Measurements from ENCODE around the gene YARS2.

The YARS2 gene

DNA sequence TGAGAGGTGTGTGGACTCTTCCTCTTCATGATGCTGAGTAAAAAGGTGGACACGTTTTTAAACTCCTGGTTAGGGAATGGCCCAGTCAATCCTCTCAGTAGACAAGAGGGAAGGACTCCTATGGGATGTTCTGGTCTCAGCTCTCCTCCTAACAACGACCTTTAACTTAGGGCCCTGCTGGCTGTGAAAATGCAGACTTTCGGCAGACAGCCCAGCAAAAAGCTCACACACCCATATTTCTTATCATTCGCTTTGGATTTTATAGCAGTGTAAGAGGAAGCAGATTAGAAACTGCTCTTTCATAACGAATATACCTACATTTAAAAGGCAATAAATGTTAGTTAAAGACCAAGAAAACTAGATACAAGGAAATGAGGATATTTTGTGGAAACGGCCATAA is 18.0 kb upstream of the YARS2 start:
- TF ChIP-seq YY1 (IDR thresholded peaks at IDR 0.05; ENCODE audit: low read depth): no peak
- TF ChIP-seq CREB1 (IDR thresholded peaks at IDR 0.05; ENCODE audit: low read depth): no peak
- no peak for TF ChIP-seq EP300 (IDR thresholded peaks at IDR 0.05; ENCODE audit: borderline replicate concordance)
- TF ChIP-seq MAX (IDR thresholded peaks at IDR 0.05): no peak
- no peak for TF ChIP-seq TCF12 (IDR thresholded peaks at IDR 0.05; ENCODE audit: low read depth)
- no peak for TF ChIP-seq NFIC (IDR thresholded peaks at IDR 0.05)
- no peak for TF ChIP-seq ZBTB7A (IDR thresholded peaks at IDR 0.05; ENCODE audit: low read depth)
- TF ChIP-seq, protein P1, sequence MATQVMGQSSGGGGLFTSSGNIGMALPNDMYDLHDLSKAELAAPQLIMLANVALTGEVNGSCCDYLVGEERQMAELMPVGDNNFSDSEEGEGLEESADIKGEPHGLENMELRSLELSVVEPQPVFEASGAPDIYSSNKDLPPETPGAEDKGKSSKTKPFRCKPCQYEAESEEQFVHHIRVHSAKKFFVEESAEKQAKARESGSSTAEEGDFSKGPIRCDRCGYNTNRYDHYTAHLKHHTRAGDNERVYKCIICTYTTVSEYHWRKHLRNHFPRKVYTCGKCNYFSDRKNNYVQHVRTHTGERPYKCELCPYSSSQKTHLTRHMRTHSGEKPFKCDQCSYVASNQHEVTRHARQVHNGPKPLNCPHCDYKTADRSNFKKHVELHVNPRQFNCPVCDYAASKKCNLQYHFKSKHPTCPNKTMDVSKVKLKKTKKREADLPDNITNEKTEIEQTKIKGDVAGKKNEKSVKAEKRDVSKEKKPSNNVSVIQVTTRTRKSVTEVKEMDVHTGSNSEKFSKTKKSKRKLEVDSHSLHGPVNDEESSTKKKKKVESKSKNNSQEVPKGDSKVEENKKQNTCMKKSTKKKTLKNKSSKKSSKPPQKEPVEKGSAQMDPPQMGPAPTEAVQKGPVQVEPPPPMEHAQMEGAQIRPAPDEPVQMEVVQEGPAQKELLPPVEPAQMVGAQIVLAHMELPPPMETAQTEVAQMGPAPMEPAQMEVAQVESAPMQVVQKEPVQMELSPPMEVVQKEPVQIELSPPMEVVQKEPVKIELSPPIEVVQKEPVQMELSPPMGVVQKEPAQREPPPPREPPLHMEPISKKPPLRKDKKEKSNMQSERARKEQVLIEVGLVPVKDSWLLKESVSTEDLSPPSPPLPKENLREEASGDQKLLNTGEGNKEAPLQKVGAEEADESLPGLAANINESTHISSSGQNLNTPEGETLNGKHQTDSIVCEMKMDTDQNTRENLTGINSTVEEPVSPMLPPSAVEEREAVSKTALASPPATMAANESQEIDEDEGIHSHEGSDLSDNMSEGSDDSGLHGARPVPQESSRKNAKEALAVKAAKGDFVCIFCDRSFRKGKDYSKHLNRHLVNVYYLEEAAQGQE (IDR thresholded peaks at IDR 0.05; ENCODE audit: low read depth): no peak
- TF ChIP-seq CEBPB (IDR thresholded peaks at IDR 0.05): no peak
- no peak for TF ChIP-seq TAF1 (IDR thresholded peaks at IDR 0.05; ENCODE audit: low read depth)
- no peak for TF ChIP-seq FOXM1 (IDR thresholded peaks at IDR 0.05; ENCODE audit: borderline replicate concordance, low read depth)
- TF ChIP-seq RAD21 (IDR thresholded peaks at IDR 0.05; ENCODE audit: low read depth): no peak
- TF ChIP-seq TEAD4 (IDR thresholded peaks at IDR 0.05): no peak
- no peak for TF ChIP-seq USF1 (IDR thresholded peaks at IDR 0.05)
- no peak for TF ChIP-seq EGR1 (IDR thresholded peaks at IDR 0.05)

DNA sequence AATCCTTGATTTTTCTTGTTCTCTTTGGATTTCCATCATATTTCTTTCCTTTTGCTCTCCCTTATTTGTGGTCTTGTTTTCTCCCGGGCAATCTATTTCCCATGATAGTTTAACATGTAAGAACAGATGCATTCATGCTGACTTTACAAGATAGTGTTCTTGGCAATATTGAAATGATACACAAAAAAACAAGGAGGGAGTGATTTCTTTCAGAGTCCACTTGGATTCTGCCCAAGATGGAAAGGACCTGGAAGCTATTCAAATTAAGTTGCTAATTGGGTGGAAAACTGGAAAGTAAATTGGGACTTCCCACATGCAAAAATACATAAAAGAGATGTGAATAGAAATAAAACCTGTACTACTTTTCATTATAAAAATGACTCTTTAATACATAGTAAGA is 14.4 kb upstream of the YARS2 start:
- TF ChIP-seq RAD21 (IDR thresholded peaks at IDR 0.05; ENCODE audit: low read depth) (no peak), EGR1 (IDR thresholded peaks at IDR 0.05) (no peak), ZBTB7A (IDR thresholded peaks at IDR 0.05; ENCODE audit: low read depth) (no peak), YY1 (IDR thresholded peaks at IDR 0.05; ENCODE audit: low read depth) (no peak), TEAD4 (IDR thresholded peaks at IDR 0.05) (no peak), USF1 (IDR thresholded peaks at IDR 0.05) (no peak), TAF1 (IDR thresholded peaks at IDR 0.05; ENCODE audit: low read depth) (no peak), CREB1 (IDR thresholded peaks at IDR 0.05; ENCODE audit: low read depth) (no peak), MAX (IDR thresholded peaks at IDR 0.05) (no peak), CEBPB (IDR thresholded peaks at IDR 0.05) (no peak), EP300 (IDR thresholded peaks at IDR 0.05; ENCODE audit: borderline replicate concordance) (no peak)
- TF ChIP-seq, protein P1 (IDR thresholded peaks at IDR 0.05; ENCODE audit: low read depth): no peak

DNA sequence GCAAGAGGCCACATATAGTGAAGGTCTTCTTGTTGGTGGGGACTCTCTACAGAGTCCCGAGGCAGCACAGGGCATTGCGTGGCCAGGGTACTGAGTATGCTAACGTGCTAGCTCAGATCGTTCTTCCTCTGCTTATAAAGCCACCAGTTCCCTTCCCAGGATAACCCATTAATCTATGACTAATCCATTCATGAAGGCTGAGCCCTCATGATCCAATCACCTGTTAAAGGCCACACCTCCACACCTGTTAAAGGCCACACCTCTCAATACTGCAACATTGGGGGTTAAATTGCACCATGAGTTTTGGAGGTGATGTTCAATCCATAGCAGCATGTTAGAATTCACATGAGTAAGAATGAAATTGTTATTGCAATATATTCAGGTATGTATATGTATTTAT is 12.8 kb upstream of the YARS2 start:
- TF ChIP-seq CREB1 (IDR thresholded peaks at IDR 0.05; ENCODE audit: low read depth) (no peak), TCF12 (IDR thresholded peaks at IDR 0.05; ENCODE audit: low read depth) (no peak), USF1 (IDR thresholded peaks at IDR 0.05) (no peak), ZBTB7A (IDR thresholded peaks at IDR 0.05; ENCODE audit: low read depth) (no peak), MAX (IDR thresholded peaks at IDR 0.05) (no peak), EP300 (IDR thresholded peaks at IDR 0.05; ENCODE audit: borderline replicate concordance) (no peak), FOXM1 (IDR thresholded peaks at IDR 0.05; ENCODE audit: borderline replicate concordance, low read depth) (no peak), YY1 (IDR thresholded peaks at IDR 0.05; ENCODE audit: low read depth) (no peak), EGR1 (IDR thresholded peaks at IDR 0.05) (no peak), RAD21 (IDR thresholded peaks at IDR 0.05; ENCODE audit: low read depth) (no peak), CEBPB (IDR thresholded peaks at IDR 0.05) (no peak), TEAD4 (IDR thresholded peaks at IDR 0.05) (no peak), TAF1 (IDR thresholded peaks at IDR 0.05; ENCODE audit: low read depth) (no peak), NFIC (IDR thresholded peaks at IDR 0.05) (no peak)
- TF ChIP-seq, protein P1 (IDR thresholded peaks at IDR 0.05; ENCODE audit: low read depth): no peak

DNA sequence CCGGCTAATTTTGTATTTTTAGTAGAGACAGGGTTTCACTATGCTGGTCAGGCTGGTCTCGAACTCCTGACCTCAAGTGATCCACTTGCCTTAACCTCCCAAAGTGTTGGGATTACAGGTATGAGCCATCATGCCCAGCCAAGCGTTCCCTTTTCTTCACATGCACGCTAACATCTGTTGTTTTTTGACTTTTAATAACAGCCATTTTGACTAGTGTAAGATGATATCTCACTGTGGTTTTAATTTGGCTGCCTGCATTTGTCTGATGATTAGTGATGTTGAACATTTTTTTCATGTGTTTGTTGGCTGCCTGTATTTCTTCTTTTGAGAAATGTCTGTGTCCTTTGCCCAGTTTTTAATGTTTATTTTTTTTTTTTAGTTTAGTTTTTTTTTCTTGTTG is 10.2 kb upstream of the YARS2 start:
- TF ChIP-seq TEAD4 (IDR thresholded peaks at IDR 0.05) (0 out of 2 replicates have a peak, but pooled peaks have one; percentile 5), RAD21 (IDR thresholded peaks at IDR 0.05; ENCODE audit: low read depth) (no peak), CEBPB (IDR thresholded peaks at IDR 0.05) (no peak), USF1 (IDR thresholded peaks at IDR 0.05) (no peak), CREB1 (IDR thresholded peaks at IDR 0.05; ENCODE audit: low read depth) (no peak), YY1 (IDR thresholded peaks at IDR 0.05; ENCODE audit: low read depth) (no peak), NFIC (IDR thresholded peaks at IDR 0.05) (no peak), ZBTB7A (IDR thresholded peaks at IDR 0.05; ENCODE audit: low read depth) (no peak), TAF1 (IDR thresholded peaks at IDR 0.05; ENCODE audit: low read depth) (no peak)
